HG03571 (cell line): ENCODE measurements around the gene RGS18.
"Not testable (repeated sequence)": the region's sequence is repeated elsewhere in the genome, so short reads cannot be mapped to it uniquely, and the experiment has no call there.

Experiments
- ATAC-seq: cut with Tn5 transposase; IDR thresholded peaks from one replicate; pipeline ENCODE4 v1.9.1; 2021; ENCODE audit not compliant: unreplicated experiment

RGS18 gene, protein sequence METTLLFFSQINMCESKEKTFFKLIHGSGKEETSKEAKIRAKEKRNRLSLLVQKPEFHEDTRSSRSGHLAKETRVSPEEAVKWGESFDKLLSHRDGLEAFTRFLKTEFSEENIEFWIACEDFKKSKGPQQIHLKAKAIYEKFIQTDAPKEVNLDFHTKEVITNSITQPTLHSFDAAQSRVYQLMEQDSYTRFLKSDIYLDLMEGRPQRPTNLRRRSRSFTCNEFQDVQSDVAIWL

DNA sequence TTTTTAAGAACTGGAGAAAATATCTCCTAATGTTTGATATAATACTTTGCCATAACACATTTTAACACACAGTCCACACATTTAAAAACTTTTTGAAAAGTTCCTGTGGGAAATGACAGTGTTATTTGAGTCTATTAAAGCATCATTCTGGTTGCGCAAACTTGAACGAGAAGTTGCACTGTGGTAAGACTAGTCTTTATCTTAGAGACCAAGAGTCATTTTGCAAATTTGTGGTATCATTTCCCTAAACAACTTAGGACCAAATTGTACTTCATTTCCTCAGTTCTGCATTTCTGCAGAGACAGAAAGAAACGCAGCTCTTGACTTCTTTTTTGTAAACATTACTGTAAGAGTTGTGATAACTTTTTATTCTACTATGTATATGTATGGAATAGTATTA lies at the start of gene RGS18:
Gene RGS18, plus strand, starts transcription at position 282 of the 400 bp plus-strand sequence. CDS start 176 bp downstream, outside the sequence.
- ATAC-seq = no peak

DNA sequence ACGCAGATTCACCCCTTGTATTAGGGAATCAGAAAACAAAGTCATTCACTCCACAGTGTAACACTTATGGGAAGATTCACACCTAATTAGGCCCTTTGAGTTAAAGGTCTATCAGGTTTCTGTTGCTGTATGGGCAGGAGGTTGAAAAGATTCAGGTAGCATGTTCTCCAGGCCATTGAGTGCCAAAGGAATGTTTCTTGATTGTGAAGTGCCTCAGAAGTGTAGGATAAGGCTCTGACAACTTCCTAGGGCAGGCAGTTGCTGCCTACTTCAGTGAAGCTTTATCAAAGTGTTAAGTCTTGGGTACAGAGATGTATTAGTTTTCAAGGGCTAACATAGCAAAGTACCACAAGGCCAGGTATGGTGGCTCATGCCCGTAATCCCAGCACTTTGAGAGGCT lies 48.7 kb upstream of the RGS18 start:
- ATAC-seq = no peak

DNA sequence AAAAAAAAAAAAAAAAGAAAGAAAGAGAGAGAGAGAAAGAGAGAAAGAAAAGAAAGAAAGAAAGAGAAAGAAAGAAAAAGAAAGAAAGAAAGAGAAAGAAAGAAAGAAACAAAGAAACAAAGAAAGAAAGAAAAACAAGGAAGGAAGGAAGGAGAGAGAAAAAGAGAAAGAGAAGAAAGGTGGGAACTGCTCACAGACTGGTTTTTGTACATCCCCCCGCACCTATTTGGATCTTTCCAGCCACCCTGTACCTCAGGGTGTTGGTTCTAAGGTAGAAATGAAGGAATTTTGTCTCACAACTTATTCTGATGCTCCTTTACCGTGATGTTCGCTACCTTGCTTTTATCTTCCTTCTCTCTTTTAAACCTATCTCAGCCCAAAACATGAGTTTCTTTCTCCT lies 43.3 kb upstream of the RGS18 start:
- ATAC-seq = no peak

DNA sequence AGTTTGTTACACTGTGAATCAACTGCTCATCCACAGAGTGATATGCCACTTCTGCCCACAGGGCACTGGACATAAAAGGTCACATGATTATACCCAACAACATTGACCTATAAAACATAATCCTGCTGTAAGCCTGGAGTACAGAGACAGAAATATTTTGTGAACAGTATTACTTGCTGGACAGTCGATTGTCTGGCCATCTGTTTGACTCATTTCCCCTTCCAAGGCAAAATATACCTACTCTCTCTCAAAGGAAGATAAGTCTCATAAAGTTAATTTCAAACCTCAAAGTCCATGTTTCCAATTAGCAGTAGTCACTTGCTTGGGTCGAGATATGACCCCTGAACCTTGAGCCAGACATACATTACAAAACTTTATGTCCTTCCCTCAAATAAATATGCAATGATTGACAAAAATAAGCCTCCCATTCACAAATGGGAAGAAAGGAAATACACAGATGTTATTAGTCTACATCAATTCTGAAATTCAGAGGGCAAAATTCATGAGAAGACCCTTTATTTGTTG lies 39.3 kb upstream of the RGS18 start:
- no peak for ATAC-seq

DNA sequence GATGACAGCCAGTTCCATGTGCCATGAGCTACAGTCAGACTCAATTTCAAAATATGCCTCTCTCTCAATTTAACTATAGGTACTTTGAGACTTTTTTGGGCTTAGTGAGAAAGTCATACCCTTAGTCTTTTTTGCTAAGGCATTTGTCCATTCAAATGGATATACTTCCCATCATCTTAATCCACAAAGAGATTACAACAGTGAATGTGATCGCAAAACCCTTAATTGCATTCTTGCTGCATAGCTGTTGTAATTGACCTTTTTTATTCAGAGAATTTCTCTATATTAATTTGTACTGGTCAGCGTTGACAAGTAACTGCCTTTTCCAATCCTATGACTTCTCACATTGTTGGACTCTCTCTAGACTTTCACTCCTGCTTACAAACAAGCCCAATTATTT lies 38.6 kb upstream of the RGS18 start:
- ATAC-seq = no peak

DNA sequence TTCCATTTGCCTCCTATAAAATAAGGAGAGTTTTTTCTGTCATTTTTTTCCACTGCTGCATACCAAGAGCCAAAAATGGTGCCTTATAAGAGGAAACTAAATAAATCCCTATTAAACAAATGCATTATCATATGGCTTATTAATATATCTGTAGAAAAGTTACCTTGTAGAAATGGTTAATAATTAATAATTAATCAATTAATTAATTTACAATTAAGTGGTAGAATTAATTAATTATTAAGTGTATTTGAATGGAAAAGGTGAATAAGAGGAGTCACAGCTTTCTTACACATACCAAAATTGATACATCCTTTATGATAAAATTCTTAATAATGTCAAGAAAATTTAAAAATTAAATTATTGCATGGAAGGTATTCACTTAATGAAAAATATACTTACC lies 35.6 kb upstream of the RGS18 start:
- no peak for ATAC-seq

DNA sequence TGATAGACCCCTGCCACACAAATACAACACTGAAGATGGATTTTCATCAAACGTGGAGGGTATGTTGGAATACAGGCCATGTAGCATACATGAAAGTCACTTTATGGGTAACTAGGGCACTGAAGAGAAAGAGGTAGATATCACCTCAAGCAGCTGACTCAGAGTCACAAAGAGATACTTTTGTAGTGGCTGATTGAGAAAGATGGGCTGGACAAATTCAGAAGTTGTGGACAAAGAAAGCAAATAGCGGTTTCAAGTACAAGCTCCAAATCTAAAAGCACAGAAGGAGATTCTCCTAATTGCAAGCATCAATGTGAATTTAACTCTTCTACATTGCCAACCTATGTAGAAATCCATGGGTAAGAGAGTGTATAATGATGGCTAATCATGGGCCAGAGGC lies 35.0 kb upstream of the RGS18 start:
- no peak for ATAC-seq

DNA sequence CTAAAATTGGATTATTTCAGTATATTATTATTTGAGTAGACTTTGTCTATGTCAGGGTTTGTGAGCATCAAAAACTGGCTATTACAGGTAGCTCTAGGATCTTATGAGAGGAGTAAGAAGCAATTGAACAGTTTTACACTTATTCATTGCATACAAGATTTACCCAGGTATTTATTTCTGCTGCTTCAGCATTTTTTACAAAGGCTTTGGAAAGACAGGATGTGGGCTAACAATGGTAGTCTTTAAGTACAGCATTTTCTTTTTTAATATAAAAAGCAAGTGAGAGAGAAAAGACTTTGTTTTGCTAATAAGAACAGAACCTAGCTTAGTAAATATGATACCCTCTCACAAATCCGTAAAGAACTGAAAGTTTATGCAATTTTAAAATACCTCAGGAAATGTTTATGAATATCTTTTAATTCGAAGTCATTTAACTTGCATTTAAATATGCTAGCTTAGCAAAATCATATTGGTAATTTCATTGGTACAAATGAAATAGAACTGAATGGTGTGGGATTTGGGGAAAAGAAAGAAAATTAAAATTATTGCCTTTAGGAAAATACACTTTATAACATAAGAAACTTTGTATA lies 32.1 kb upstream of the RGS18 start:
- ATAC-seq = no peak

DNA sequence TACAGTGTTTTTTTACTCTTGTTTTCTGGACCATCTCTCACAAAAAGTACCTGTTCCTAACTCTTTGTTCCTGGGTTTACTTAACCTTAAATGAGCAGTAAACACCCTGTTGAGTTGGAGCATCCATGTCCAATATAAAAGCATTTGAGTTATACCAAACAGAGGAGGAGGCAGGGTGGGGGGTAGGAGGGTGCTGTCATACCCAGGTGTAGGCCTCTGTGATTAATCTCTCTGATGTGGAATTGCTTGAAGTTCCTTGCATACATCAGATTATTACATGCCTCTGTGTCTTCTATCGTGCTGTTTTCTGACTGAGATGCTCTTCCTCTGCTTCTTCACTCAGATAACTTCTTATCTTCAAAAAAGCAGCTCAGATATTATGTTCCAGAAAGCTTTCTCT lies 28.1 kb upstream of the RGS18 start:
- no peak for ATAC-seq

DNA sequence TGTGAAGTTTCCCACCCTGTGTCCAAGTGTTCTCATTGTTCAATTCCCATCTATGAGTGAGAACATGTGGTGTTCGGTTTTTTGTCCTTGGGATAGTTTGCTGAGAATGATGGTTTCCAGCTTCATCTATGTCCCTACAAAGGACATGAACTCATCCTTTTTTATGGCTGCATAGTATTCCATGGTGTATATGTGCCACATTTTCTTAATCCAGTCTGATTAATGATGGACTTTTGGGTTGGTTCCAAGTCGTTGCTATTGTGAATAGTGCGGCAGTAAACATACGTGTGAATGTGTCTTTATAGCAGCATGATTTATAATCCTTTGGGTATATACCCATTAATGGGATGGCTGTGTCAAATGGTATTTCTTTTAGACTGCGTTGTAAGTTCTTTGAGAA lies 27.4 kb upstream of the RGS18 start:
- ATAC-seq = not testable (repeated sequence)

DNA sequence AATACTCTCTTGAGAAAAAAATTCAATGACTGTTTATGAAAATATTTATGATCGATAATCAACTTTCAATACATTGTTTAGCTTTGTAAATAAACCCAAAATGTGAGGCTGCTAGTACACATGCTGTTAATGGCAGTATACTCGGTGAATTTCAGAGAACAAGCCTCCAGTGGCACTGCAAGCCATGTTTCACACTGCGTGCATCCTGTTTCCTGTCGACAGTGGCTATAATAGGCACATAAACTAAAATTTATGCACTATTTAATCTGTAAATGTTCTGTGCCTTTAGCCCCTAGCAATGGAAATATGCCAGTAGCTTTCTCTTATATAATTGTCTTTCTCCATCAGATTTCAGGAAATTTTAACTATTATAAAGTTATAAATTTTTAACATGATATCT lies 26.3 kb upstream of the RGS18 start:
- no peak for ATAC-seq

DNA sequence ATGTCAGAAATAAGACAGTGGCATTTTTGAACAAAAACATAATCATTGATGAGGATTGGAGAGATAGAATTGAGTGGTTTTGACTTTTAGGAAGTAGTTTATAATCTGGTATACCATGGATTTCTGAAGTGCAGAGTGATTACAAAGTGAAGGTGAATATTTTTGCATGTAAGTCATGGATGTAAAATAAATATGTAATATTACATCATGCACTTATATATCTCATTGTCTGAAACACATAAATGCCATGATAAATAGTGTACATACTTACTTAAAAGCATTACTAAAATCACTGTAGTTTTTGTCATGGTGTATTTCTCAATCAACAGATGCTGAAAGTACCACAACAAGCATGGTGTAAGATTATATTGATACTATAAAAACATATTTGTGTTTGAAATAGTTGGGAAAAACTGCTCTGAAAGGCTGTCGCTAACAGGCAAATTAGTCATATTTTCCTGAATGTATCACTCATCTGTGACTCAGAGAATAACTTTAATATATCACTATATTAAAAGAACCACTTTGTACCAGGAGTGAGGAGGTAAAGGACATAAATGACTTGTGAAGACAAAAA lies 24.8 kb upstream of the RGS18 start:
- no peak for ATAC-seq

DNA sequence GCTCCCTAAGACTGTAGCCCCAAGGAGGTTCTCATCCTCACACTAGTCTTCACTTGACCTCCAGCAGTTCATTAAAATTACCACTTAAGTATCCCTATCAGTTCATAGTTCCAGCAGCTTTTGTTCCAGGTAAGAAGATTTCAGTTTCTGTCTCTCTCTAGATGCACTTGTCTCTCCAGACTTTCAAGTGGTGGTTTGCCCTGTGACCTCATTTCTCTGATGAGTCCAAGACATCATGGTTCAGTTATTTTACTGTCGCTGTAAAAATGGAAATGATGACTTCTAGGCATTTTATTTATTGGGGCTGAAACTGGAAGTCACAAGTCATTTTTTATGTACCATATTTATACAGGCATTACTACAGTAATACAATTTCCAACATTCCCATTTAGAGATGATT lies 17.9 kb upstream of the RGS18 start:
- ATAC-seq = no peak

DNA sequence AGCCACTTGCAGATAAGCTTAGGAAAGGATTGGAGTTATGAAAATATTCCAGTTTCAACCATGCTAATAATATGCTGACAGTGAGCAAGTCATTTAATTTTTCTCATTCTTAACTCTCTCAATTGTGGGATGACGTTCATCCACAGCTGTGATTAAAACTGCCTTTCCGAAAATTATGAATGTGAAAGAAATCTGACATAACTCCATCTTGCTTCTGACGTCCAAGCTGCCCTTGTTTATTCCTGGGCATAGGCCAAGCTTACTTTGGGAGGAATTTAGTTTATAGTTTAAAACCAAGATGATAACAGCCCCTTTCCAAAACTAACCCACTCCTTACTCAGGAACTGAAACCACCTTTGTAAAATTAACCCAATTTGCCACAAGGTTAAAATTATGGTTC lies 11.0 kb upstream of the RGS18 start:
- ATAC-seq = no peak

DNA sequence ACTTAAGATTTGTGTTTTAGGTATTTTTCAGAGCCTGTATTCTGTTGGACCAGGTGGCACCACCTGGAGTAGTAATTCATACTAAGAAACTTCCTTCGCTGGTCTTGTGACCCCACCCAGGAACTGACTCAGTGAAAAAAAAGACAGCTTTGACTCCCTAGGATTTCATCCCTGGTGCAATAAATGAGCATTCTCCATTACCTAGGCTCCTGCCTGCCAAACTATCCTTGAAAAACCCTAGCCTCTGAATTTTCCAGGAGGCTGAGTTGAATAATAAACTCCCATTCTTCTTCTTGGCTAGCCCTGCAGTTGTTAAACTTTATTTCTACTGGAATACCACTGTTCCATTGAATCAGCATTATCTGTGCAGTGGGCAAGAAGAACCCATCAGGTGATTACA lies 10.6 kb upstream of the RGS18 start:
- ATAC-seq = no peak

DNA sequence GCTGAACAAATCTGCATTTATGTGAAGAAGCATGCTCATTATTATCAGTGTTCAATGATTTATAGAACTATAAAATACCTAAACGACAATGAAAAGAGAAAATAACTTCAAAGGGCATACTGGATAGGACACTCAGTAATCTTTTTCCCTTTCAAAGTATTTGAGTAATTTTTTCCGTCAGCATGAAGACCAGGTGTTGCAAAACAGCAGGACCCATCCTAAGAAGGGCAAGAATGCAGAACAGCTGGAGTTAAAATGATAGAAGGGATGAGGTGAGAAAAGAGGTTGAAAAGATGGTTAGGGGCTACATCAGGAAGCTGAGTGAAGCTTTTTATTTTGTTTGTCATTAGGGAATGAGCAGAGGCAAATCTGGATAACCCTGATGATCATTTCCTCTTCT lies 7.1 kb upstream of the RGS18 start:
- no peak for ATAC-seq

DNA sequence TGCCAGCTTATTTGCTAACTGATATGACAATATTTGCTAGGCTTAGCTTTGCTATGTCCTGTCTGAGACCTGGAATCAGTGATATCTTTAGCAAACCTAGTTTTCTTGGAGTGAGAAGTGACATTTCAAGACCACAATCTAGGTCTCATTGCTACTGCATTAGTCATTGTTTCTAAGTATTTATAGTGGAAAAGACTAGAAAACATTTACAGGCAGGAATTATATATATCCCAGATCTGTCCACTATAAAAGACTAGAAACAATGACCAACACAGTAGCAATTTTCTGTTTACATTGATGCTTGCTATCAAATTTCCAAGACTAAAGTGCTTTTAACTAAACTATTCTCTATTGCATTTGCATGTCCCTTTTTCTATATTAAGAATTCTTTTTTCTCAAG lies 5.0 kb upstream of the RGS18 start:
- ATAC-seq = no peak

DNA sequence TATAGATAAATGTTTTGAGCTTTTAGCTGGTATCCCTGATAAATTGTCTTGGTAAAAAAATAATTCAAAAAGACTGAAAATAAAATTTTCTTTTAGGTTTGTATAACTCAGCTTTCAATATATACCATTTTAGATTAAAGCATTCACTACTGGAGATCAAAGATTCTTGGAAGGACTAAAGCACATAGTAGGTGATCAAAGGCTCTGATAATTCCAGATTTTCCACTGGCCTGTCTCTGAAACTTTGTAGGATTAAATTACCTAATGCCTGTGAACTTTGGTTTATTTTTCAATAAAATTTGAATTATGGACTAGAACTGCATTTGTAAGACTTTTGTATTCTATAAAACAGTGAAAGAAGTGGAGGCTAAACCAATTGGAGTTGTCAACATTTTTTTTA lies 1.2 kb upstream of the RGS18 start:
- no peak for ATAC-seq

DNA sequence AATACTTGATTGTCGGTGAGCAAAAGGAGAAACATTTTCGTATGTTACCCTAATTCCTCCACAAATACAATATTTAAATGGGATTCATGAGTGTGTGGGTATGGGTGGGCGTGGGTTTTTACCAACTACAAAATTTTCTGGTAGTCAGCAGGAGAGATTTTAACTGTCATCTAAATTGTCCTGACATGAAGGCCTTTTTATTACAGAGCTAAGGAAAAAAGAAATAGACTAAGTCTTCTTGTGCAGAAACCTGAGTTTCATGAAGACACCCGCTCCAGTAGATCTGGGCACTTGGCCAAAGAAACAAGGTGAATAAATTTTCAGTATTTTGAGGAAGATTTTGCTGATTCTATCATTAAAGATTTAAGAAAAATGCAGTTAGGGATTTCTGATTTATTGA lies 752 bp downstream of the RGS18 start:
- ATAC-seq = no peak

DNA sequence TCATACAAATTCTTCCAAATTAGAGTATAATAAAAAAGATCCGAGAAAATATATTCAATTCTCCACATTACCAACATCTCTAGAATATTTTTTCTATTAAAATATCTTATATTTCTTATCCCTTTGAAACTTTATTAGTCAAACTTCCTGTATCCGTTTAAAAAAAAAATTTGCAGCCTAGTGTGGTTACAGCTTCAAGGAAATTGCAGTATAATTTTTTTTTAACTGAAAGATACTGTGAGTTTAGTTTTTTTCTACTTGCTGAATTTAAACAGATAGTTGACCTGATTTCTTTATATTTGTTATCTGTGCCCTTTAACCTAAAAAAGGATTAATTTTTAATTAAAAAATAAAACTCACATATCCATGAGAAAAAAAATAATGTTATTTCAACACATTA lies 1.5 kb downstream of the RGS18 start:
- ATAC-seq = no peak

DNA sequence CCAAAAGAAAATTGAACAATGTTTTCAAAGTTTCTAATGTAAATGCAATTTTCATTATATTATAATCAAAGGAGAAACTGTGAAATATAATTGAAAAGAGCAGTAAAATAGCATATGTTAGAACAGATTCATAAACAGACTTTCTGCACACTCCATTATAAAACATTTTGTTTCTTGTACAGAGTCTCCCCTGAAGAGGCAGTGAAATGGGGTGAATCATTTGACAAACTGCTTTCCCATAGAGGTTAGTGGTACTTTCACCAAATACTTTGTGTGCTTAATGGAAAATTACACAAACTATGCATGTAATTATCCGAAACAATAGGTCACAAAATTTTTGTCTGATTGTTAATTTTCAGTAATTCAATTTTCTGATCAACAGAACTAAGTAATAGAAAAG lies 1.9 kb downstream of the RGS18 start:
- ATAC-seq = no peak

DNA sequence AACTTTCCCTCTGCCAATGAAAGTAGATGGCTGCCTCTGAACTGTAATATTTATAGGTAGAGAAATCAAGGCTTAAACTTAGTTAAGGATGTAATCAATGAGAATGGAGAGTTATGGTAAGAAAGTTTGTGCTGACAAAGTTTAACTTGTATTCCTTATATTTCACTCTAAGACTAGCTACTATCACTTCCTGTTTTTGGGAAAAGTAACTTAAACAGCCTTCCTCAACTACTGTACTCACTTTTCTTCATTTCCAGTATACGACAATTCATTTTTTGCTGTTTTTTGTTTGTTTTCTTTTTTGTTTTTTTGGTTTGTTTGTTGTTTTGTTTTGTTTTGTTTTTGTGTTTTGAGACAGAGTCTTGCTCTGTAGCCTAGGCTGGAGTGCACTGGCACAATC lies 3.7 kb downstream of the RGS18 start:
- ATAC-seq = no peak

DNA sequence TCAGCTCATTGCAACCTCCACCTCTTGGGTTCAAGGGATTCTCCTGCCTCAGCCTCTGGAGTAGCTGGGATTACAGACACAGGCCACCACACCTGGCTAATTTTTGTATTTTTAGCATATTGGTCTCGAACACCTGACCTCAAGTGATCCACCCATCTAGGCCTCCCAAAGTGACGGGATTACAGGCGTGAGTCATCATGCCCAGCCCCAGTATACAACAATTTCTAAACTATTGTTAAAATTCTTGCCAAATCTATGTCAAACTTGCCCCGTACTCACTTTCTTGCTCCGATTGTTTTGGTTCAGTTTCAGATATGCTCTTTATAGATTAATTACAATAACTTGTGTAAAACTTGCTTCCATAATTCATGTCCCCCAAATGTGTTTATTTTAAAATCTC lies 4.1 kb downstream of the RGS18 start:
- no peak for ATAC-seq
